NCI-H2029 treated with DMSO at 0.1 percent for 48 hours (cell line): ENCODE results near the gene PPP1R37.

Experiments
- DNase-seq: peaks from one replicate; lab custom pipeline; 2025; lab: John Stamatoyannopoulos, UW

Gene PPP1R37

GRCh38 chr19:45137179-45137761 lies 44.3 kb downstream of the PPP1R37 start:
- DNase-seq, result no peak

- DNase-seq, result no peak
These were observed 45.3 kb downstream of the PPP1R37 start for GRCh38 chr19:45138303-45138751.

GRCh38 chr19:45139286-45140143 lies 46.5 kb downstream of the PPP1R37 start:
- DNase-seq, result no peak

- no peak for DNase-seq
These were observed 47.1 kb downstream of the PPP1R37 start for GRCh38 chr19:45140144-45140503.

- no peak for DNase-seq
These were observed 47.6 kb downstream of the PPP1R37 start for GRCh38 chr19:45140533-45140932.

GRCh38 chr19:45141203-45141900 lies 48.4 kb downstream of the PPP1R37 start:
- no peak for DNase-seq

- DNase-seq, result no peak
These were observed 49.2 kb downstream of the PPP1R37 start for GRCh38 chr19:45142016-45142725.

GRCh38 chr19:45142726-45143110 lies 49.7 kb downstream of the PPP1R37 start:
- DNase-seq, result no peak

GRCh38 chr19:45144431-45145269 lies 51.7 kb downstream of the PPP1R37 start:
- DNase-seq, result no peak

- DNase-seq, result no peak
These were observed 52.6 kb downstream of the PPP1R37 start for GRCh38 chr19:45145270-45146189.

- no peak for DNase-seq
These were observed 53.3 kb downstream of the PPP1R37 start for GRCh38 chr19:45146251-45146650.

GRCh38 chr19:45146741-45147205 lies 53.8 kb downstream of the PPP1R37 start:
- no peak for DNase-seq

- no peak for DNase-seq
These were observed 55.1 kb downstream of the PPP1R37 start for GRCh38 chr19:45147835-45148676.

GRCh38 chr19:45149129-45149528 lies 56.1 kb downstream of the PPP1R37 start:
- DNase-seq, result no peak

- DNase-seq, result no peak
These were observed 57.2 kb downstream of the PPP1R37 start for GRCh38 chr19:45150180-45150579.

GRCh38 chr19:45150751-45151281 lies 57.8 kb downstream of the PPP1R37 start:
- no peak for DNase-seq

- DNase-seq, result no peak
These were observed 58.3 kb downstream of the PPP1R37 start for GRCh38 chr19:45151320-45151719.

GRCh38 chr19:45151821-45152503 lies 59.0 kb downstream of the PPP1R37 start:
- DNase-seq, result no peak
